Breast epithelium (tissue), 4 donors: ENCODE results near the gene CCDC73. TPM values are rescaled to one million over a fixed set of nuclear protein-coding genes. Genes with fewer than 3 reads are reported as not detected.

Experiments used
- DNase-seq, 2 donors: peaks; one replicate each; pipeline ENCODE4 v3.0.0-alpha.2; 2019; ENCODE audit warnings: low spot score in 2 of 2
- H3K27ac ChIP-seq, 2 donors: fragments of 200-600 bp; sonication (generic) in 1 of 2; one replicate each; pipeline ENCODE4 v1.5.1; 2016 to 2019; ENCODE audit warnings: mild to moderate bottlenecking in 1 of 2
- H3K27me3 ChIP-seq, 2 donors: fragments of 200-600 bp; sonication (generic) in 1 of 2; one replicate each; pipeline versions ENCODE4 v1.5.1 to v1.6.0; 2017 to 2019; ENCODE audit warnings: control low read depth in 1 of 2, mild to moderate bottlenecking in 1 of 2
- H3K36me3 ChIP-seq: fragments of 200-600 bp; one replicate; pipeline ENCODE4 v1.5.1; 2019
- H3K4me1 ChIP-seq, 2 donors: fragments of 200-600 bp; sonication (generic); one replicate each; pipeline ENCODE4 v1.5.1; 2016 to 2019; ENCODE audit warnings: control low read depth in 1 of 2
- H3K4me3 ChIP-seq, 3 donors: fragments of 200-600 bp; sonication (generic); 1 replicate in 2 of 3; 2 replicates in 1 of 3; pipeline ENCODE4 v1.5.1; 2016 to 2019; ENCODE audit warnings: mild to moderate bottlenecking in 3 of 3, moderate library complexity in 2 of 3
- H3K9me3 ChIP-seq, 2 donors: fragments of 200-600 bp; sonication (generic) in 1 of 2; one replicate each; pipeline ENCODE4 v1.5.1; 2016 to 2019; ENCODE audit warnings: control low read depth in 1 of 2
- CTCF ChIP-seq, 3 donors: fragments of 450-650 bp; IDR thresholded peaks; one replicate each; pipeline ENCODE4 v1.5.1; 2016 to 2017; ENCODE audit warnings: antibody characterized with exemption in 3 of 3, mild to moderate bottlenecking in 3 of 3, moderate library complexity in 3 of 3
- POLR2A ChIP-seq: fragments of 450-650 bp; IDR thresholded peaks from one replicate; pipeline ENCODE4 v1.6.1; 2016; ENCODE audit warnings: antibody characterized with exemption, mild to moderate bottlenecking, moderate library complexity
- POLR2AphosphoS5 ChIP-seq, 3 donors: sonication (generic); formaldehyde crosslinking; IDR thresholded peaks; one replicate each; pipeline ENCODE4 v1.6.1; 2017; ENCODE audit warnings: antibody characterized with exemption in 3 of 3
- intact Hi-C: fragments of 100-400 bp; cut with DNase I; formaldehyde crosslinking; loops from one replicate; pipeline ENCODE4 v1.15.1; 2023; ENCODE audit warnings: low total_unique reads
- total RNA-seq, 3 donors: library from RNA; depleted of rRNA; stranded (reverse); fragments of >200 nt; gene quantifications; one replicate each; pipeline ENCODE4 v1.1.0, GENCODE V29; 2016

Gene CCDC73
- total RNA-seq, 3 donors from 2014 or later, result 0.15 to 0.33 TPM; not detected in 1

- Histone ChIP-seq H3K4me3 (no peak overlapping the region), H3K4me1 (no peaks in the 10 kb centered on the region), H3K36me3 (no peaks in the 10 kb centered on the region), H3K27ac (no peak overlapping the region), H3K9me3 (no peaks in the 10 kb centered on the region), H3K27me3 (no peaks in the 10 kb centered on the region)
- TF ChIP-seq CTCF (IDR thresholded peaks at IDR 0.05) (no peak), POLR2AphosphoS5 (IDR thresholded peaks at IDR 0.05) (no peak)
- intact Hi-C loops, result no loop called here
- no peak for DNase-seq
These were observed 95.9 kb downstream of the CCDC73 start for GRCh38 chr11:32698579-32698978.

- Histone ChIP-seq H3K4me1 (no peaks in the 10 kb centered on the region), H3K27me3 (no peaks in the 10 kb centered on the region), H3K27ac (no peak overlapping the region), H3K9me3 (peaks cover 5 to 6% of the 10 kb centered on the region in 2 donors), H3K4me3 (no peak overlapping the region), H3K36me3 (no peaks in the 10 kb centered on the region)
- intact Hi-C loops, result no loop called here
- no peak for DNase-seq
- TF ChIP-seq POLR2A (no peak), CTCF (IDR thresholded peaks at IDR 0.05) (no peak), POLR2AphosphoS5 (IDR thresholded peaks at IDR 0.05) (no peak)
These were observed 123.4 kb downstream of the CCDC73 start for GRCh38 chr11:32671051-32671450.

GRCh38 chr11:32659672-32660071 is 134.8 kb downstream of the CCDC73 start:
- TF ChIP-seq CTCF (IDR thresholded peaks at IDR 0.05) (no peak), POLR2A (no peak), POLR2AphosphoS5 (IDR thresholded peaks at IDR 0.05) (no peak)
- H3K36me3 ChIP-seq, result no peaks in the 10 kb centered on the region

GRCh38 chr11:32658639-32659406 is 135.6 kb downstream of the CCDC73 start:
- Histone ChIP-seq H3K4me3 (no peak overlapping the region), H3K9me3 (no peaks in the 10 kb centered on the region), H3K36me3 (no peaks in the 10 kb centered on the region), H3K27me3 (no peaks in the 10 kb centered on the region), H3K4me1 (no peaks in the 10 kb centered on the region), H3K27ac (no peak overlapping the region)
- intact Hi-C loops, result loop anchor here (1.0 kb wide), 1 partner anchor 8 kb away; no protein-coding TSS in a partner anchor
- no peak for DNase-seq
- TF ChIP-seq POLR2AphosphoS5 (IDR thresholded peaks at IDR 0.05), result no peak
- no peak for TF ChIP-seq POLR2A
- no peak for TF ChIP-seq CTCF (IDR thresholded peaks at IDR 0.05)

More at GRCh38 chr11:32659672-32660071, 134.8 kb downstream of the CCDC73 start:
- Histone ChIP-seq H3K9me3 (no peaks in the 10 kb centered on the region), H3K4me1 (no peaks in the 10 kb centered on the region), H3K27me3 (no peaks in the 10 kb centered on the region), H3K4me3 (no peak overlapping the region), H3K27ac (no peak overlapping the region)
- intact Hi-C loops, result no loop called here
- no peak for DNase-seq

- no peak for TF ChIP-seq CTCF (IDR thresholded peaks at IDR 0.05)
- no peak for TF ChIP-seq POLR2AphosphoS5 (IDR thresholded peaks at IDR 0.05)
- no peak for TF ChIP-seq POLR2A
- Histone ChIP-seq H3K4me1 (no peaks in the 10 kb centered on the region), H3K27ac (no peak overlapping the region), H3K9me3 (no peaks in the 10 kb centered on the region), H3K4me3 (no peak overlapping the region), H3K27me3 (peaks cover 0 to 7% of the 10 kb centered on the region in 2 donors), H3K36me3 (no peaks in the 10 kb centered on the region)
- intact Hi-C loops, result no loop called here
- no peak for DNase-seq
These were observed 150.9 kb downstream of the CCDC73 start for GRCh38 chr11:32643526-32643925.
